HEK293 (cell line): Measurements from ENCODE around the gene NXPE4.

Source experiments
- HOXC10 ChIP-seq: sonication (generic); formaldehyde crosslinking; IDR thresholded peaks from 2 replicates; pipeline ENCODE4 v1.8.1; 2023; ENCODE audit warnings: mild to moderate bottlenecking, missing genetic modification reagents
- SP2 ChIP-seq: fragments of 450-650 bp; formaldehyde crosslinking; IDR thresholded peaks from 2 replicates; pipeline ENCODE4 v1.5.1; 2016; ENCODE audit warnings: missing biosample characterization, missing genetic modification characterization
- TRIM28 ChIP-seq: IDR thresholded peaks from 2 replicates; pipeline ENCODE4 v1.6.1; 2011; ENCODE audit warnings: low read length, control low read depth, borderline replicate concordance
- YY2 ChIP-seq: fragments of 450-650 bp; formaldehyde crosslinking; IDR thresholded peaks from 2 replicates; pipeline ENCODE4 v1.5.1; 2016; ENCODE audit warnings: missing biosample characterization, missing genetic modification characterization
- ZBTB1 ChIP-seq: fragments of 450-650 bp; formaldehyde crosslinking; IDR thresholded peaks from 2 replicates; pipeline ENCODE4 v1.5.1; 2016; ENCODE audit warnings: missing biosample characterization, missing genetic modification characterization
- ZNF10 ChIP-seq: fragments of 450-650 bp; formaldehyde crosslinking; IDR thresholded peaks from 2 replicates; pipeline ENCODE4 v1.5.1; 2017; ENCODE audit warnings: missing biosample characterization, missing genetic modification characterization
- ZNF239 ChIP-seq: fragments of 450-650 bp; formaldehyde crosslinking; IDR thresholded peaks from 2 replicates; pipeline ENCODE4 v1.5.1; 2016; ENCODE audit warnings: missing biosample characterization, missing genetic modification characterization
- ZNF701 ChIP-seq: fragments of 450-650 bp; formaldehyde crosslinking; IDR thresholded peaks from 2 replicates; pipeline ENCODE4 v1.5.1; 2016; ENCODE audit warnings: missing biosample characterization, missing genetic modification characterization
- TF ChIP-seq, protein P1 (sequence below): fragments of 450-650 bp; formaldehyde crosslinking; IDR thresholded peaks from 2 replicates; pipeline ENCODE4 v1.5.1; 2016; ENCODE audit warnings: missing biosample characterization, missing genetic modification characterization
- TF ChIP-seq, protein P2 (sequence below): fragments of 450-650 bp; formaldehyde crosslinking; IDR thresholded peaks from 2 replicates; pipeline ENCODE4 v1.5.1; 2016; ENCODE audit warnings: missing biosample characterization, missing genetic modification characterization
- TF ChIP-seq, protein P3 (sequence below): fragments of 450-650 bp; formaldehyde crosslinking; IDR thresholded peaks from 2 replicates; pipeline ENCODE4 v1.5.1; 2016; ENCODE audit warnings: missing biosample characterization, missing genetic modification characterization

DNA sequence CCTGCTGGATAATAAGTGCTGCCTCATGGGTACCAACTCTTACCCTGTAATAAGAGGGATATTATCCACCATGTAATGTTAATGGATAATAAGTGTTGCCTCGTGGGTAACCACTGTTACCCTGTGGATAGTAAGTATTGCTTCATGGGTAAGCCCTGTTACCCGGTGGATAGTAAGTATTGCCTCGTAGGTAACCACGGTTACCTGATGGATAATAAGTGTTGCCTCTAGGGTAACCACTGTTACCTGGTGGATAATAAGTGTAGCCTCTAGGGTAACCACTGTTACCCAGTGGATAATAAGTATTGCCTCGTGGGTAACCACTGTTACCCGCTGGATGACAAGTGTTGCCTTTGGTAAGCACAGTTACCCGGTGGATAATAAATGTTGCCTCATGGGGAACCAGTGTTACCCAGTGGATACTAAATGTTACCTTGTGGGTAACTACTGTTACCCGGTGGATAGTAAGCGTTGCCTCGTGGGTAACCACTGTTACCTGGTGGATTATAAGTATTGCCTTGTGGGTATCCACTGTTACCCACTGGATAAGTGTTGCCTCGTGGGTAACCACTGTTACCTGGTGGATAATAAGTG lies 18.6 kb upstream of the NXPE4 start:
- TF ChIP-seq SP2 (tag by site-specific recombination) (no peak), ZNF701 (tag by site-specific recombination) (no peak), YY2 (tag by site-specific recombination) (no peak), TRIM28 (no peak), ZNF10 (tag by site-specific recombination) (no peak), ZNF239 (no peak), ZBTB1 (tag by site-specific recombination) (no peak), HOXC10 (no peak)
- TF ChIP-seq, protein P1, sequence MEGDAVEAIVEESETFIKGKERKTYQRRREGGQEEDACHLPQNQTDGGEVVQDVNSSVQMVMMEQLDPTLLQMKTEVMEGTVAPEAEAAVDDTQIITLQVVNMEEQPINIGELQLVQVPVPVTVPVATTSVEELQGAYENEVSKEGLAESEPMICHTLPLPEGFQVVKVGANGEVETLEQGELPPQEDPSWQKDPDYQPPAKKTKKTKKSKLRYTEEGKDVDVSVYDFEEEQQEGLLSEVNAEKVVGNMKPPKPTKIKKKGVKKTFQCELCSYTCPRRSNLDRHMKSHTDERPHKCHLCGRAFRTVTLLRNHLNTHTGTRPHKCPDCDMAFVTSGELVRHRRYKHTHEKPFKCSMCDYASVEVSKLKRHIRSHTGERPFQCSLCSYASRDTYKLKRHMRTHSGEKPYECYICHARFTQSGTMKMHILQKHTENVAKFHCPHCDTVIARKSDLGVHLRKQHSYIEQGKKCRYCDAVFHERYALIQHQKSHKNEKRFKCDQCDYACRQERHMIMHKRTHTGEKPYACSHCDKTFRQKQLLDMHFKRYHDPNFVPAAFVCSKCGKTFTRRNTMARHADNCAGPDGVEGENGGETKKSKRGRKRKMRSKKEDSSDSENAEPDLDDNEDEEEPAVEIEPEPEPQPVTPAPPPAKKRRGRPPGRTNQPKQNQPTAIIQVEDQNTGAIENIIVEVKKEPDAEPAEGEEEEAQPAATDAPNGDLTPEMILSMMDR (tag by site-specific recombination): no peak
- TF ChIP-seq, protein P2, sequence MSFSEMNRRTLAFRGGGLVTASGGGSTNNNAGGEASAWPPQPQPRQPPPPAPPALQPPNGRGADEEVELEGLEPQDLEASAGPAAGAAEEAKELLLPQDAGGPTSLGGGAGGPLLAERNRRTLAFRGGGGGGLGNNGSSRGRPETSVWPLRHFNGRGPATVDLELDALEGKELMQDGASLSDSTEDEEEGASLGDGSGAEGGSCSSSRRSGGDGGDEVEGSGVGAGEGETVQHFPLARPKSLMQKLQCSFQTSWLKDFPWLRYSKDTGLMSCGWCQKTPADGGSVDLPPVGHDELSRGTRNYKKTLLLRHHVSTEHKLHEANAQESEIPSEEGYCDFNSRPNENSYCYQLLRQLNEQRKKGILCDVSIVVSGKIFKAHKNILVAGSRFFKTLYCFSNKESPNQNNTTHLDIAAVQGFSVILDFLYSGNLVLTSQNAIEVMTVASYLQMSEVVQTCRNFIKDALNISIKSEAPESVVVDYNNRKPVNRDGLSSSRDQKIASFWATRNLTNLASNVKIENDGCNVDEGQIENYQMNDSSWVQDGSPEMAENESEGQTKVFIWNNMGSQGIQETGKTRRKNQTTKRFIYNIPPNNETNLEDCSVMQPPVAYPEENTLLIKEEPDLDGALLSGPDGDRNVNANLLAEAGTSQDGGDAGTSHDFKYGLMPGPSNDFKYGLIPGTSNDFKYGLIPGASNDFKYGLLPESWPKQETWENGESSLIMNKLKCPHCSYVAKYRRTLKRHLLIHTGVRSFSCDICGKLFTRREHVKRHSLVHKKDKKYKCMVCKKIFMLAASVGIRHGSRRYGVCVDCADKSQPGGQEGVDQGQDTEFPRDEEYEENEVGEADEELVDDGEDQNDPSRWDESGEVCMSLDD: no peak
- TF ChIP-seq, protein P3, sequence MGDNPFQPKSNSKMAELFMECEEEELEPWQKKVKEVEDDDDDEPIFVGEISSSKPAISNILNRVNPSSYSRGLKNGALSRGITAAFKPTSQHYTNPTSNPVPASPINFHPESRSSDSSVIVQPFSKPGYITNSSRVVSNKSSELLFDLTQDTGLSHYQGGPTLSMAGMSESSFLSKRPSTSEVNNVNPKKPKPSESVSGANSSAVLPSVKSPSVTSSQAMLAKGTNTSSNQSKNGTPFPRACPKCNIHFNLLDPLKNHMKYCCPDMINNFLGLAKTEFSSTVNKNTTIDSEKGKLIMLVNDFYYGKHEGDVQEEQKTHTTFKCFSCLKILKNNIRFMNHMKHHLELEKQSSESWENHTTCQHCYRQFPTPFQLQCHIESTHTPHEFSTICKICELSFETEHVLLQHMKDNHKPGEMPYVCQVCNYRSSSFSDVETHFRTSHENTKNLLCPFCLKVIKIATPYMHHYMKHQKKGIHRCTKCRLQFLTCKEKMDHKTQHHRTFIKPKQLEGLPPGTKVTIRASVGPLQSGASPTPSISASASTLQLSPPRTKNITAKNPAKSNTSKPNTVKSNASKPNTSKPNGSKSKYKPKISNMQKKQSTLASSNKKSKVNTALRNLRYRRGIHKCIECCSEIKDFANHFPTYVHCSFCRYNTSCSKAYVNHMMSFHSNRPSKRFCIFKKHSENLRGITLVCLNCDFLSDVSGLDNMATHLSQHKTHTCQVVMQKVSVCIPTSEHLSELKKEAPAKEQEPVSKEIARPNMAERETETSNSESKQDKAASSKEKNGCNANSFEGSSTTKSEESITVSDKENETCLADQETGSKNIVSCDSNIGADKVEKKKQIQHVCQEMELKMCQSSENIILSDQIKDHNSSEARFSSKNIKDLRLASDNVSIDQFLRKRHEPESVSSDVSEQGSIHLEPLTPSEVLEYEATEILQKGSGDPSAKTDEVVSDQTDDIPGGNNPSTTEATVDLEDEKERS: no peak
